ENCODE data around the gene NEMP2. TPM values are rescaled to one million over a fixed set of nuclear protein-coding genes. Genes with fewer than 3 reads are reported as not detected.
A peak's percentile ranks its signal among the peaks of the same experiment; 100 is the strongest.

NEMP2 gene
- total and polyA plus RNA-seq, 12 donors, result 0.61 to 8.4 (median 4.9) TPM

GRCh38 chr2:190481339-190481738 lies 53.2 kb downstream of the NEMP2 start:
- H3K27me3 ChIP-seq, result no peaks in the 10 kb centered on the region
- H3K27ac ChIP-seq, result no peak overlapping the region
- peaks cover 0 to 3% of the 10 kb centered on the region in 2 donors for H3K4me1 ChIP-seq (replicated peaks in 1 of 2)
- no peak for TF ChIP-seq POLR2A (IDR thresholded peaks at IDR 0.05)
- H3K4me3 ChIP-seq, result no peak overlapping the region
- WGBS, 4 donors, result 70 to 92% (median 81%) methylated on average over 2 of the region's 2 CpGs
- intact Hi-C loops (cut with DNase I), result no loop called here
- H3K36me3 ChIP-seq (replicated peaks in 1 of 2), result no peaks in the 10 kb centered on the region
- no peak for DNase-seq
- H3K9me3 ChIP-seq (replicated peaks in 1 of 3), result no peaks in the 10 kb centered on the region

- Histone ChIP-seq H3K27ac (peak overlapping the region in 1 of 5 donors; percentile 21), H3K4me3 (no peak overlapping the region), H3K4me1 (replicated peaks in 1 of 2) (peaks cover 0 to 3% of the 10 kb centered on the region in 2 donors), H3K27me3 (no peaks in the 10 kb centered on the region), H3K36me3 (replicated peaks in 1 of 2) (no peaks in the 10 kb centered on the region), H3K9me3 (replicated peaks in 1 of 3) (no peaks in the 10 kb centered on the region)
- TF ChIP-seq CTCF (IDR thresholded peaks at IDR 0.05), result no peak
- TF ChIP-seq POLR2A (IDR thresholded peaks at IDR 0.05), result no peak
- 79 to 84% (median 82%) methylated on average over 3 of the region's 3 CpGs for WGBS, 4 donors
- intact Hi-C loops (cut with DNase I), result no loop called here
- no peak for DNase-seq
Observed at GRCh38 chr2:190478572-190479195, 55.8 kb downstream of the NEMP2 start.

GRCh38 chr2:190477661-190478454 lies 56.7 kb downstream of the NEMP2 start:
- no peaks in the 10 kb centered on the region for H3K9me3 ChIP-seq (replicated peaks in 1 of 3)
- peaks cover 0 to 3% of the 10 kb centered on the region in 2 donors for H3K4me1 ChIP-seq (replicated peaks in 1 of 2)
- no peak overlapping the region for H3K4me3 ChIP-seq
- WGBS, 4 donors, result 59 to 87% (median 75%) methylated on average over 3 to 4 of the region's 4 CpGs
- no peaks in the 10 kb centered on the region for H3K36me3 ChIP-seq (replicated peaks in 1 of 2)
- intact Hi-C loops (cut with DNase I), result no loop called here
- H3K27me3 ChIP-seq, result no peaks in the 10 kb centered on the region
- peak overlapping the region in 3 of 5 donors; percentile 2 to 26 (median 18) for H3K27ac ChIP-seq
- no peak for DNase-seq
- TF ChIP-seq CTCF (IDR thresholded peaks at IDR 0.05), result no peak
- TF ChIP-seq POLR2A (IDR thresholded peaks at IDR 0.05), result no peak

GRCh38 chr2:190470256-190470826 lies 64.2 kb downstream of the NEMP2 start:
- Histone ChIP-seq H3K27ac (peak overlapping the region in 4 of 5 donors; percentile 38 to 82 (median 56)), H3K27me3 (no peaks in the 10 kb centered on the region), H3K4me1 (replicated peaks in 1 of 2) (peaks cover 44 to 54% of the 10 kb centered on the region in 2 donors), H3K36me3 (replicated peaks in 1 of 2) (peaks cover 0 to 5% of the 10 kb centered on the region in 2 donors), H3K9me3 (replicated peaks in 1 of 3) (no peaks in the 10 kb centered on the region), H3K4me3 (no peak overlapping the region)
- intact Hi-C loops (cut with DNase I), result no loop called here
- 68 to 76% (median 69%) methylated on average over 5 of the region's 5 CpGs for WGBS, 4 donors
- DNase-seq, result no peak
- no peak for TF ChIP-seq CTCF (IDR thresholded peaks at IDR 0.05)

Data from adrenal gland (tissue), 12 donors.